H1 (cell line): ENCODE results near the gene PSPH.
A peak's percentile ranks its signal among the peaks of the same experiment; 100 is the strongest.

Experiments used
- CHD1 ChIP-seq: IDR thresholded peaks from 2 replicates; pipeline ENCODE4 v1.6.1; 2012; ENCODE audit warnings: low read depth, low read length, improper control_type of control experiment
- CTCF ChIP-seq, 3 experiments: IDR thresholded peaks; 1 replicate in 2 of 3; 2 replicates in 1 of 3; pipeline versions ENCODE4 v1.5.1 to v1.6.1; 2011; ENCODE audit warnings: low read length in 3 of 3, mild to moderate bottlenecking in 3 of 3, inconsistent platforms in 2 of 3, low read depth in 1 of 3, moderate library complexity in 1 of 3; ENCODE audit not compliant: insufficient read depth in 1 of 3; ENCODE audit errors: control extremely low read depth in 1 of 3
- EZH2 ChIP-seq: fragments of 200-600 bp; sonication (generic); IDR thresholded peaks from 2 replicates; pipeline ENCODE4 v1.7.1; 2012; ENCODE audit warnings: low read depth, mild to moderate bottlenecking, moderate library complexity, low read length, inconsistent platforms; ENCODE audit not compliant: severe bottlenecking
- GABPA ChIP-seq: IDR thresholded peaks from 2 replicates; pipeline ENCODE4 v1.6.1; 2011; ENCODE audit warnings: mild to moderate bottlenecking, low read length, moderate library complexity, borderline replicate concordance; ENCODE audit not compliant: insufficient read depth
- JUND ChIP-seq: IDR thresholded peaks from 2 replicates; pipeline ENCODE4 v1.6.1; 2011; ENCODE audit warnings: mild to moderate bottlenecking, improper control_type of control experiment, low read length
- MAFK ChIP-seq: IDR thresholded peaks from 2 replicates; pipeline ENCODE4 v1.6.1; 2012; ENCODE audit warnings: low read depth, mild to moderate bottlenecking, improper control_type of control experiment, low read length
- POLR2A ChIP-seq, 2 experiments: IDR thresholded peaks; 1 replicate in 1 of 2; 2 replicates in 1 of 2; pipeline ENCODE4 v1.6.1; 2011; ENCODE audit warnings: low read depth in 2 of 2, low read length in 2 of 2, mild to moderate bottlenecking in 2 of 2; ENCODE audit errors: control extremely low read depth in 1 of 2
- POLR2AphosphoS5 ChIP-seq: IDR thresholded peaks from 2 replicates; pipeline ENCODE4 v1.6.1; 2011; ENCODE audit warnings: low read depth, low read length
- RAD21 ChIP-seq, 2 experiments: IDR thresholded peaks in 1 of 2; conservative IDR thresholded peaks in 1 of 2; 2 replicates each; pipeline ENCODE4 v1.6.1; 2011; ENCODE audit warnings: low read depth in 2 of 2, low read length in 2 of 2, improper control_type of control experiment in 1 of 2, inconsistent platforms in 1 of 2, mild to moderate bottlenecking in 1 of 2, moderate library complexity in 1 of 2
- SIN3A ChIP-seq, 2 experiments: IDR thresholded peaks in 1 of 2; conservative IDR thresholded peaks in 1 of 2; 2 replicates each; pipeline ENCODE4 v1.6.1; 2011 to 2012; ENCODE audit warnings: low read length in 2 of 2, improper control_type of control experiment in 1 of 2, low read depth in 1 of 2, mild to moderate bottlenecking in 1 of 2
- SP1 ChIP-seq: IDR thresholded peaks from 2 replicates; pipeline ENCODE4 v1.6.1; 2011; ENCODE audit warnings: low read depth, low read length
- SP2 ChIP-seq: IDR thresholded peaks from 2 replicates; pipeline ENCODE4 v1.6.1; 2012; ENCODE audit warnings: mild to moderate bottlenecking, low read length, inconsistent platforms

GRCh38 chr7:56092789-56093531 lies 41.7 kb upstream of the PSPH start, which contains the start of gene PHKG1:
- TF ChIP-seq CTCF (IDR thresholded peaks at IDR 0.05; ENCODE audit: control extremely low read depth in 1 of 3, insufficient read depth in 1 of 3, low read depth in 1 of 3, low read length in 3 of 3) (peak; percentile 44 to 60 (median 57)), SIN3A (conservative IDR thresholded peaks at IDR 0.05 in 1 of 2, IDR thresholded peaks at IDR 0.05 in 1 of 2; ENCODE audit: low read depth in 1 of 2, low read length in 2 of 2) (no peak), RAD21 (IDR thresholded peaks at IDR 0.05 in 1 of 2, conservative IDR thresholded peaks at IDR 0.05 in 1 of 2; ENCODE audit: low read depth in 2 of 2, low read length in 2 of 2) (peak; percentile 55 to 65), SP1 (no peak), POLR2A (IDR thresholded peaks at IDR 0.05; ENCODE audit: control extremely low read depth in 1 of 2, low read depth in 2 of 2, low read length in 2 of 2) (0 out of 3 replicates have a peak, but pooled peaks of 1 of the 2 experiments have one; percentile 17), POLR2AphosphoS5 (no peak), MAFK (no peak), GABPA (no peak), JUND (no peak), SP2 (no peak), CHD1 (no peak), EZH2 (no peak)
